BLaER1 (cell line): ENCODE results near the gene TNFRSF8.

Experiments used
- H3K27ac ChIP-seq: shearing (Covaris generic); formaldehyde crosslinking; 2 replicates; pipeline ENCODE4 v1.8.1; 2022
- H3K27me3 ChIP-seq: shearing (Covaris generic); formaldehyde crosslinking; 2 replicates; pipeline ENCODE4 v1.8.1; 2022
- H3K36me3 ChIP-seq: shearing (Covaris generic); formaldehyde crosslinking; 2 replicates; pipeline ENCODE4 v1.8.1; 2022
- H3K4me1 ChIP-seq: shearing (Covaris generic); formaldehyde crosslinking; 2 replicates; pipeline ENCODE4 v1.8.1; 2022
- H3K4me2 ChIP-seq: shearing (Covaris generic); formaldehyde crosslinking; 2 replicates; pipeline ENCODE4 v1.8.1; 2022
- H3K4me3 ChIP-seq: shearing (Covaris generic); formaldehyde crosslinking; 2 replicates; pipeline ENCODE4 v1.8.1; 2022
- H3K9ac ChIP-seq: shearing (Covaris generic); formaldehyde crosslinking; 2 replicates; pipeline ENCODE4 v1.8.1; 2022
- H3K9me3 ChIP-seq: shearing (Covaris generic); formaldehyde crosslinking; 2 replicates; pipeline ENCODE4 v1.8.1; 2022
- H4K20me1 ChIP-seq: shearing (Covaris generic); formaldehyde crosslinking; 2 replicates; pipeline ENCODE4 v1.8.1; 2022
- Cebpa-rat ChIP-seq: shearing (Covaris generic); IDR thresholded peaks from 2 replicates; pipeline ENCODE4 v1.8.1; 2022

The TNFRSF8 gene

GRCh38 chr1:12051361-12051760 lies 11.7 kb upstream of the TNFRSF8 start:
- Histone ChIP-seq H3K4me1 (peaks cover 43% of the 10 kb centered on the region), H3K9me3 (no peaks in the 10 kb centered on the region), H3K36me3 (no peaks in the 10 kb centered on the region), H3K9ac (no peak overlapping the region), H3K27me3 (no peaks in the 10 kb centered on the region), H3K4me3 (no peak overlapping the region), H4K20me1 (no peaks in the 10 kb centered on the region), H3K4me2 (peak overlapping the region; percentile 79), H3K27ac (no peak overlapping the region)
- TF ChIP-seq Cebpa-rat: no peak

- Histone ChIP-seq H3K4me3 (no peak overlapping the region), H4K20me1 (no peaks in the 10 kb centered on the region), H3K4me1 (peaks cover 35% of the 10 kb centered on the region), H3K36me3 (no peaks in the 10 kb centered on the region), H3K9me3 (no peaks in the 10 kb centered on the region), H3K27me3 (no peaks in the 10 kb centered on the region), H3K4me2 (peak overlapping the region; percentile 79), H3K9ac (peak overlapping the region; percentile 59), H3K27ac (peak overlapping the region; percentile 69)
- TF ChIP-seq Cebpa-rat: no peak
Measured at GRCh38 chr1:12052008-12052573, 11.0 kb upstream of the TNFRSF8 start.

DNA sequence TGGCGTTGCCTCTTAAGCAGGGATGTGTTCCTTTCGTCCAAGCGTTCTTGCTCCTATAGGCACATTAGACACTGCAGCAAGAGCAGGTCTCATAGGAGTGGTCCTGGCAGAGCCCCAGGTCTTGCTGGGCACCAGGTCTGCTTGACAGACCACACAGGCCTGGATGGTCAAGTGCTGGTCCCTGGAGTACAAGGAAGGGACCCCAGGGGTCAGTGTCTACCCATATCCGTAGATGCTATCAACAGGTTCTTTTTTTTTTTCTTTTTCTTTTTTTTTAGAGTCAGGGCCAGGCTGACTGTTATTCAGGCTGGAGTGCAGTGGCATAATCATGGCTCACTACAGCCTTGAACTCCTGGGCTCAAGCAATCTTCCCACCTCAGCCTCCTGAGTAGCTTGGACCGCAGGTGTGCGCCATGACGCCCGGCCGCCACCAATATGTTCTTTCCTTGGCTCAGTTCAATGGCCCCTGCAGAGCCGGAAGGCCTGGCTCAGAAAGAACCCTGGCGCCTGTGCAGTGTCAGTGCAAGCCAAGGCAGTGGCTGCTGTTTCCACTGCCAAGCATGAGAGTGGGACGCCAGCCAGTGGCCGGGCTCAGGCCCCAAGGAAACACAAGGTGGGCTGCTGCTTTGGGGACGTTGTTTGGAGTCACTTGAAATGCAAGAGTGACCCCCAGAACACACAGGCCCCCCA lies 10.0 kb upstream of the TNFRSF8 start:
- peaks cover 30% of the 10 kb centered on the region for H3K4me1 ChIP-seq

GRCh38 chr1:12053752-12054548 lies 9.2 kb upstream of the TNFRSF8 start:
- TF ChIP-seq Cebpa-rat: no peak
- Histone ChIP-seq H3K4me3 (no peak overlapping the region), H3K9me3 (peaks cover 9% of the 10 kb centered on the region; the same call in 1 of the 2 replicates), H3K27me3 (no peaks in the 10 kb centered on the region), H3K9ac (no peak overlapping the region), H3K36me3 (no peaks in the 10 kb centered on the region), H3K4me1 (peaks cover 28% of the 10 kb centered on the region), H3K27ac (no peak overlapping the region), H3K4me2 (no peak overlapping the region), H4K20me1 (no peaks in the 10 kb centered on the region)

More for the DNA sequence above, 10.0 kb upstream of the TNFRSF8 start:
- H3K9me3 ChIP-seq: peaks cover 4% of the 10 kb centered on the region; the same call in 1 of the 2 replicates
- no peak for TF ChIP-seq Cebpa-rat
- H3K36me3 ChIP-seq: no peaks in the 10 kb centered on the region
- H3K27me3 ChIP-seq: no peaks in the 10 kb centered on the region
- H3K27ac ChIP-seq: no peak overlapping the region
- no peaks in the 10 kb centered on the region for H4K20me1 ChIP-seq
- no peak overlapping the region for H3K4me3 ChIP-seq
- no peak overlapping the region for H3K9ac ChIP-seq
- H3K4me2 ChIP-seq: peak overlapping the region; percentile 79; the same call in 1 of the 2 replicates

- no peak overlapping the region for H3K27ac ChIP-seq
- H3K36me3 ChIP-seq: no peaks in the 10 kb centered on the region
- no peak overlapping the region for H3K9ac ChIP-seq
- peaks cover 9% of the 10 kb centered on the region; the same call in 1 of the 2 replicates for H3K9me3 ChIP-seq
- H3K4me2 ChIP-seq: no peak overlapping the region
- TF ChIP-seq Cebpa-rat: no peak
- H3K4me3 ChIP-seq: no peak overlapping the region
- peaks cover 41% of the 10 kb centered on the region for H3K4me1 ChIP-seq
- H3K27me3 ChIP-seq: no peaks in the 10 kb centered on the region
- no peaks in the 10 kb centered on the region for H4K20me1 ChIP-seq
Measured at GRCh38 chr1:12055259-12055658, 7.8 kb upstream of the TNFRSF8 start.

- Histone ChIP-seq H3K4me2 (no peak overlapping the region), H3K27me3 (no peaks in the 10 kb centered on the region), H3K9me3 (peaks cover 9% of the 10 kb centered on the region; the same call in 1 of the 2 replicates), H3K4me1 (peaks cover 38% of the 10 kb centered on the region), H4K20me1 (no peaks in the 10 kb centered on the region), H3K27ac (no peak overlapping the region), H3K4me3 (no peak overlapping the region), H3K36me3 (no peaks in the 10 kb centered on the region), H3K9ac (no peak overlapping the region)
- TF ChIP-seq Cebpa-rat: no peak
Measured at GRCh38 chr1:12056331-12056841, 6.7 kb upstream of the TNFRSF8 start.

DNA sequence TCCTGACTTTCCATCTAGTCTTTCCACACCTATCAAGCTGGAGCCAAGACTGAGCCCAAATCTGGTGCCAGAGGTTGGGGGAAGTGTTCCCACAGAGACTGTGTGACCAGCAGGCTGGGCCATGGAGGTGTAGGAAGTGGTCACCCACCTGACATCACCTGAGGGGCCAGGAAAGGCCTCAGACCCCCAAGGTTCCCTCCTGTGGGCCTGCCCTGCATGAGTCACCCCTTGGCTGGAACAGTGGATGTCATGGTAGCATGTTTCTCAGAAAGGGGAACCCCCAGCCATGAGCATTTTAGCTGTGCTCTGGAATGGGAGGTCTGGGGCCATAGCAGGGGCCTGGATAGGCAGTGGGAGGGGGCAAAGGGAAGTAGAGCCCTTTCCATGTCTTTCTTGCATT lies 5.7 kb upstream of the TNFRSF8 start:
- H3K27ac ChIP-seq: no peak overlapping the region
- H3K9ac ChIP-seq: no peak overlapping the region
- H3K4me1 ChIP-seq: peaks cover 29% of the 10 kb centered on the region
- H3K4me2 ChIP-seq: no peak overlapping the region
- no peak overlapping the region for H3K4me3 ChIP-seq
- H3K9me3 ChIP-seq: peaks cover 9% of the 10 kb centered on the region; the same call in 1 of the 2 replicates
- no peaks in the 10 kb centered on the region for H3K27me3 ChIP-seq
- no peaks in the 10 kb centered on the region for H3K36me3 ChIP-seq
- no peaks in the 10 kb centered on the region for H4K20me1 ChIP-seq
- TF ChIP-seq Cebpa-rat: no peak

GRCh38 chr1:12057940-12058687 lies 5.0 kb upstream of the TNFRSF8 start:
- no peaks in the 10 kb centered on the region for H3K36me3 ChIP-seq
- H3K9me3 ChIP-seq: peaks cover 9% of the 10 kb centered on the region; the same call in 1 of the 2 replicates
- no peak overlapping the region for H3K4me2 ChIP-seq
- H4K20me1 ChIP-seq: no peaks in the 10 kb centered on the region
- H3K9ac ChIP-seq: no peak overlapping the region
- H3K4me1 ChIP-seq: peaks cover 26% of the 10 kb centered on the region
- no peak for TF ChIP-seq Cebpa-rat
- no peak overlapping the region for H3K27ac ChIP-seq
- H3K27me3 ChIP-seq: no peaks in the 10 kb centered on the region
- H3K4me3 ChIP-seq: no peak overlapping the region

GRCh38 chr1:12059226-12059625 lies 3.9 kb upstream of the TNFRSF8 start:
- Histone ChIP-seq H4K20me1 (no peaks in the 10 kb centered on the region), H3K4me2 (peak overlapping the region; percentile 44), H3K36me3 (no peaks in the 10 kb centered on the region), H3K9ac (no peak overlapping the region), H3K27me3 (no peaks in the 10 kb centered on the region), H3K4me3 (no peak overlapping the region), H3K27ac (no peak overlapping the region), H3K4me1 (peaks cover 34% of the 10 kb centered on the region), H3K9me3 (peaks cover 9% of the 10 kb centered on the region; the same call in 1 of the 2 replicates)
- no peak for TF ChIP-seq Cebpa-rat
